ENCODE measurements around the gene RGS19.

RGS19 gene

GRCh38 chr20:64113796-64114355 lies 34.6 kb upstream of the RGS19 start:
- Histone ChIP-seq H3K36me3 (ENCODE audit: control insufficient read depth, low read depth, low read length) (no peaks in the 10 kb centered on the region), H3K4me3 (ENCODE audit: low read length) (no peak overlapping the region), H3K9ac (ENCODE audit: low read length) (no peak overlapping the region), H3K4me1 (ENCODE audit: control insufficient read depth, low read depth, low read length) (no peaks in the 10 kb centered on the region), H3K27ac (ENCODE audit: low read length) (no peak overlapping the region), H3K27me3 (ENCODE audit: control insufficient read depth, insufficient read depth, low read length) (no peaks in the 10 kb centered on the region), H3K9me3 (ENCODE audit: control insufficient read depth, low read depth, low read length) (no peaks in the 10 kb centered on the region)

GRCh38 chr20:64113444-64113775 lies 34.1 kb upstream of the RGS19 start:
- Histone ChIP-seq H3K27ac (ENCODE audit: low read length) (no peak overlapping the region), H3K9me3 (ENCODE audit: control insufficient read depth, low read depth, low read length) (no peaks in the 10 kb centered on the region), H3K27me3 (ENCODE audit: control insufficient read depth, insufficient read depth, low read length) (no peaks in the 10 kb centered on the region), H3K36me3 (ENCODE audit: control insufficient read depth, low read depth, low read length) (no peaks in the 10 kb centered on the region), H3K4me1 (ENCODE audit: control insufficient read depth, low read depth, low read length) (no peaks in the 10 kb centered on the region), H3K9ac (ENCODE audit: low read length) (no peak overlapping the region), H3K4me3 (ENCODE audit: low read length) (no peak overlapping the region)

- no peaks in the 10 kb centered on the region for H3K27me3 ChIP-seq (ENCODE audit: control insufficient read depth, insufficient read depth, low read length)
Measured at GRCh38 chr20:64112691-64113443, 33.5 kb upstream of the RGS19 start.

GRCh38 chr20:64111841-64112641 lies 32.7 kb upstream of the RGS19 start:
- H3K27me3 ChIP-seq (ENCODE audit: control insufficient read depth, insufficient read depth, low read length): no peaks in the 10 kb centered on the region
- H3K9ac ChIP-seq (ENCODE audit: low read length): no peak overlapping the region
- no peak overlapping the region for H3K27ac ChIP-seq (ENCODE audit: low read length)

More at GRCh38 chr20:64112691-64113443, 33.5 kb upstream of the RGS19 start:
- H3K9me3 ChIP-seq (ENCODE audit: control insufficient read depth, low read depth, low read length): no peaks in the 10 kb centered on the region
- H3K4me1 ChIP-seq (ENCODE audit: control insufficient read depth, low read depth, low read length): no peaks in the 10 kb centered on the region
- H3K9ac ChIP-seq (ENCODE audit: low read length): no peak overlapping the region
- H3K27ac ChIP-seq (ENCODE audit: low read length): no peak overlapping the region
- no peaks in the 10 kb centered on the region for H3K36me3 ChIP-seq (ENCODE audit: control insufficient read depth, low read depth, low read length)
- no peak overlapping the region for H3K4me3 ChIP-seq (ENCODE audit: low read length)

GRCh38 chr20:64110411-64111068 lies 31.2 kb upstream of the RGS19 start:
- Histone ChIP-seq H3K9ac (ENCODE audit: low read length) (no peak overlapping the region), H3K9me3 (ENCODE audit: control insufficient read depth, low read depth, low read length) (no peaks in the 10 kb centered on the region), H3K36me3 (ENCODE audit: control insufficient read depth, low read depth, low read length) (no peaks in the 10 kb centered on the region), H3K27me3 (ENCODE audit: control insufficient read depth, insufficient read depth, low read length) (no peaks in the 10 kb centered on the region), H3K4me1 (ENCODE audit: control insufficient read depth, low read depth, low read length) (no peaks in the 10 kb centered on the region), H3K4me3 (ENCODE audit: low read length) (no peak overlapping the region), H3K27ac (ENCODE audit: low read length) (no peak overlapping the region)

More at GRCh38 chr20:64111841-64112641, 32.7 kb upstream of the RGS19 start:
- Histone ChIP-seq H3K4me1 (ENCODE audit: control insufficient read depth, low read depth, low read length) (no peaks in the 10 kb centered on the region), H3K9me3 (ENCODE audit: control insufficient read depth, low read depth, low read length) (no peaks in the 10 kb centered on the region), H3K36me3 (ENCODE audit: control insufficient read depth, low read depth, low read length) (no peaks in the 10 kb centered on the region), H3K4me3 (ENCODE audit: low read length) (no peak overlapping the region)

GRCh38 chr20:64109831-64110391 lies 30.6 kb upstream of the RGS19 start:
- no peaks in the 10 kb centered on the region for H3K9me3 ChIP-seq (ENCODE audit: control insufficient read depth, low read depth, low read length)
- H3K36me3 ChIP-seq (ENCODE audit: control insufficient read depth, low read depth, low read length): no peaks in the 10 kb centered on the region
- H3K4me1 ChIP-seq (ENCODE audit: control insufficient read depth, low read depth, low read length): no peaks in the 10 kb centered on the region
- H3K4me3 ChIP-seq (ENCODE audit: low read length): no peak overlapping the region
- H3K9ac ChIP-seq (ENCODE audit: low read length): no peak overlapping the region
- H3K27ac ChIP-seq (ENCODE audit: low read length): no peak overlapping the region
- no peaks in the 10 kb centered on the region for H3K27me3 ChIP-seq (ENCODE audit: control insufficient read depth, insufficient read depth, low read length)

- H3K27ac ChIP-seq (ENCODE audit: low read length): no peak overlapping the region
- no peaks in the 10 kb centered on the region for H3K9me3 ChIP-seq (ENCODE audit: control insufficient read depth, low read depth, low read length)
- no peaks in the 10 kb centered on the region for H3K27me3 ChIP-seq (ENCODE audit: control insufficient read depth, insufficient read depth, low read length)
- no peaks in the 10 kb centered on the region for H3K36me3 ChIP-seq (ENCODE audit: control insufficient read depth, low read depth, low read length)
- no peak overlapping the region for H3K4me3 ChIP-seq (ENCODE audit: low read length)
- H3K9ac ChIP-seq (ENCODE audit: low read length): no peak overlapping the region
- no peaks in the 10 kb centered on the region for H3K4me1 ChIP-seq (ENCODE audit: control insufficient read depth, low read depth, low read length)
Measured at GRCh38 chr20:64108731-64109681, 29.7 kb upstream of the RGS19 start.

GRCh38 chr20:64107736-64108457 lies 28.6 kb upstream of the RGS19 start:
- peaks cover 10% of the 10 kb centered on the region for H3K27me3 ChIP-seq (ENCODE audit: control insufficient read depth, insufficient read depth, low read length)
- no peak overlapping the region for H3K4me3 ChIP-seq (ENCODE audit: low read length)
- H3K9ac ChIP-seq (ENCODE audit: low read length): no peak overlapping the region

GRCh38 chr20:64106981-64107735 lies 27.8 kb upstream of the RGS19 start, which contains the start of gene NPBWR2:
Gene NPBWR2 (minus strand): TSS chr20:64107565. CDS start chr20:64106831, 734 bp downstream.
- no peak within 1 kb of the TSS for H3K27ac ChIP-seq (ENCODE audit: low read length)
- H3K9ac ChIP-seq (ENCODE audit: low read length): no peak within 1 kb of the TSS
- H3K36me3 ChIP-seq (ENCODE audit: control insufficient read depth, low read depth, low read length): no peaks in the 10 kb centered on the region
- no peaks in the 10 kb centered on the region for H3K9me3 ChIP-seq (ENCODE audit: control insufficient read depth, low read depth, low read length)
- peaks cover 17% of the 10 kb centered on the region for H3K27me3 ChIP-seq (ENCODE audit: control insufficient read depth, insufficient read depth, low read length)
- no peaks in the 10 kb centered on the region for H3K4me1 ChIP-seq (ENCODE audit: control insufficient read depth, low read depth, low read length)
- H3K4me3 ChIP-seq (ENCODE audit: low read length): no peak within 1 kb of the TSS

More at GRCh38 chr20:64107736-64108457, 28.6 kb upstream of the RGS19 start:
- H3K4me1 ChIP-seq (ENCODE audit: control insufficient read depth, low read depth, low read length): no peaks in the 10 kb centered on the region
- no peak overlapping the region for H3K27ac ChIP-seq (ENCODE audit: low read length)
- no peaks in the 10 kb centered on the region for H3K36me3 ChIP-seq (ENCODE audit: control insufficient read depth, low read depth, low read length)
- no peaks in the 10 kb centered on the region for H3K9me3 ChIP-seq (ENCODE audit: control insufficient read depth, low read depth, low read length)

All from iPS-18a (cell line).